ENCODE data around the gene TWSG1.
A peak's percentile ranks its signal among the peaks of the same experiment; 100 is the strongest.
"Not testable (repeated sequence)": the region's sequence is repeated elsewhere in the genome, so short reads cannot be mapped to it uniquely, and the experiment has no call there.

The TWSG1 gene

DNA sequence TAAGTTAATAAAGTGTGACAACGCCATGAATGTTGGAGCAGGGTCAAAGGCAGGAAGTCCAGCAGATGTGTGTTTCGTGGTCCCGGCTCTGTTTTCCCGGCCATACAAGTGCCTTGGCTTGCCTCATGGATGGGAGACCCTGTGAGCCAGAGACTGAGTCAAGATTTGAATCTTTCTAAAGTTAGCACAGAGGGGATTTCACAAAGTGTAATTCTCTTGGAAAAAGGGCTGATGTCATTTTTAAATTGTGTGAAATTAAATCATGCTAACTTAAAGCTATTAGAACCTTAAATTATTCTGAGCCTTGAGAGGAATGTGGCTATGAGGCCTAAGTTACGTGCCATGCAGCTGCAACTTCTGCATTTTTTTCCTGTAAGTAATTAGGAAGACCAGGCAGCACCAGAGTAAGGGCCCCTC lies 102.5 kb downstream of the TWSG1 start:
- in situ Hi-C loops (cut with MboI; ENCODE audit: low pct_unique_long_range_greater_than_20kb, low sequenced_read_pairs), result no loop called here
- peak; percentile 54 for DNase-seq

DNA sequence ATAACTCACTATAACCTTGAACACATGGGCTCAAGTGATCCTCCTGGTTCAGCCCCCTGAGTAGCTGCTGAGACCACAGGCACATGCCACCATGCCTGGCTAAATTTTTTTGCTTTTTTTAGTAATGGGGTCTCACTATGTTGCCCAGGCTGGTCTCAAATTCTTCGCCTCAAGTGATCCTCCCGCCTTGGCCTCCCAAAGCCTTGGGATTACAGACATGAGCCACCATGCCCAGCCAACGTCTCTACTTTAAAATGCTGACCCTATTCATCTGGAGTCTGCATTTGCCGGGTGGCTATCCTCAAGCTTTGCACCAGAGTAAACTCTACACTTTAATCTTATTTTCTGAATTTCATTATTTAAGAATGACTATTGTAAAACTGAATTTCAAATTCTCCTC lies 103.1 kb downstream of the TWSG1 start:
- in situ Hi-C loops (cut with MboI; ENCODE audit: low pct_unique_long_range_greater_than_20kb, low sequenced_read_pairs), result no loop called here

DNA sequence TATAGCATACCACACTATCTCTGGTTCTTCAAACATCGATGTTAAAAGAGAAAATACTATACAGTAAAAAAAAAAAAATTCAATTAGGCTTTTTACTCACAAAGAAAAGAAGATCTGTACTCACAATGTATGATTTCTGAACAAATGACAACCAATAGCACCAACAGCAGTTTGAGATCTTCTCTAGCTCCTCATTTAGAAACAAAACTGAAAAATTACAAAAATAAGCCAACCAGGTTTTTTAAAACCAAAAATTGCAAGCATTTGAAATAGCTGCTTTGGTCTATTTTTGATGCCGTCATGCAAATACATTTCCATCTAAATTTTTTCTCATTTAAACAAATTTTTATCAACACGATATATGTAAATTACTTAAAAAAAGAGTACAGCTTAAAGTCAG lies 106.5 kb downstream of the TWSG1 start:
- in situ Hi-C loops (cut with MboI; ENCODE audit: low pct_unique_long_range_greater_than_20kb, low sequenced_read_pairs), result no loop called here
- DNase-seq, result no peak

More for the DNA sequence above, 103.1 kb downstream of the TWSG1 start:
- no peak for DNase-seq

DNA sequence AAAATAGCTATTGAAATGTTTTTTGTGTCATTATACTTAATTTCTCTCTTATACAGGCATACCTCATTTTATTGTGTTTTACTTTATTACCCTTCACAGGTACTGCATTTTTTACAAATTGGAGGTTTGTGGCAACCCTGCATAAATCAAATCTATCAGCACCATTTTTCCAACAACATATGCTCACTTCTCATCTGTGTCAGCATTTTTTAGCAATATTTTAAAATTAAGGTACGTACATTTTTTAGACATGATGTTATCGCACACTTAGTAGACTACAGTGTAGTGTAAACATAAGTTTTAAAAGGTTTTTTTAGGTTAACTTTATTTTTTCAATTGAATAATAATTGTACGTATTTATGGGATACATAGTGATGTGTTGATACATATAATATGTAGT lies 110.0 kb downstream of the TWSG1 start:
- in situ Hi-C loops (cut with MboI; ENCODE audit: low pct_unique_long_range_greater_than_20kb, low sequenced_read_pairs), result no loop called here
- DNase-seq, result no peak

DNA sequence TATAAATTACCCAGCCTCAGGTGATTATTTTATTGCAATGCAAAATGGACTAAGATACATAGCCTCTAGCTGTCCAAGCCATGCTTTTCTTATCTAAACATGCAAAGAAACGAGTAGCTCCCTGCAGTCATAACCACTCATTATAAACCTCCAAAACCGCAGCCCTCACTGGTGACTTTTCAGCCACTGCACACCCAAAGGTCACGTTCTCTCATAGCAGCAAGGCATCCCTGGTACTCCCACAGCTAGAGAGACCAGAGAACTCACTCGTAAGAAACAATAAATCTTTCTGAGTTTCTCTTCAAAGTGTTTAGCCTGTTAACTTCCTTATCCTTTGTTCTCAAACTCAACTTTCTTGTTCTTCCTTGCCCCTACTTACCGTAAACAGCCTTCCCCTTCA lies 112.3 kb downstream of the TWSG1 start:
- DNase-seq, result no peak
- in situ Hi-C loops (cut with MboI; ENCODE audit: low pct_unique_long_range_greater_than_20kb, low sequenced_read_pairs), result no loop called here

DNA sequence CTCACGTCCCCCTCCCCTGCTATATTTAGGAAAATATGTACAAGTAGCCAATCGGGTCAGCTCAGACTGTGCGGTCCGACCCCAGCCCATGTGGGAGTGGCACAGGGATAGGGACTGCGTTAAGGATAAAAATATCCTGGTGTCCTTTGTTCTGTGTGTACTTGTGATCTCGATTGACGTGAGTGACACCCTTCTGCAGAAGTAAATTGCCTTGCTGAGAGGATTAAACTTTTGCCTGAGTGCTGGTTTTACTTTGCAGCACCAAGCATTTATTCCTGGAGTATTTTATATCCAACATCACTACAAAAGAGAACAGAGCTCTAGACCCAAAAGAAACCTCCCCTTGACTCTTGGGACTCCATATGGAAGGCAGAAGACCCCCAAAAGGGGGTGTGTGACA lies 112.8 kb downstream of the TWSG1 start:
- no peak for DNase-seq
- in situ Hi-C loops (cut with MboI; ENCODE audit: low pct_unique_long_range_greater_than_20kb, low sequenced_read_pairs), result no loop called here

DNA sequence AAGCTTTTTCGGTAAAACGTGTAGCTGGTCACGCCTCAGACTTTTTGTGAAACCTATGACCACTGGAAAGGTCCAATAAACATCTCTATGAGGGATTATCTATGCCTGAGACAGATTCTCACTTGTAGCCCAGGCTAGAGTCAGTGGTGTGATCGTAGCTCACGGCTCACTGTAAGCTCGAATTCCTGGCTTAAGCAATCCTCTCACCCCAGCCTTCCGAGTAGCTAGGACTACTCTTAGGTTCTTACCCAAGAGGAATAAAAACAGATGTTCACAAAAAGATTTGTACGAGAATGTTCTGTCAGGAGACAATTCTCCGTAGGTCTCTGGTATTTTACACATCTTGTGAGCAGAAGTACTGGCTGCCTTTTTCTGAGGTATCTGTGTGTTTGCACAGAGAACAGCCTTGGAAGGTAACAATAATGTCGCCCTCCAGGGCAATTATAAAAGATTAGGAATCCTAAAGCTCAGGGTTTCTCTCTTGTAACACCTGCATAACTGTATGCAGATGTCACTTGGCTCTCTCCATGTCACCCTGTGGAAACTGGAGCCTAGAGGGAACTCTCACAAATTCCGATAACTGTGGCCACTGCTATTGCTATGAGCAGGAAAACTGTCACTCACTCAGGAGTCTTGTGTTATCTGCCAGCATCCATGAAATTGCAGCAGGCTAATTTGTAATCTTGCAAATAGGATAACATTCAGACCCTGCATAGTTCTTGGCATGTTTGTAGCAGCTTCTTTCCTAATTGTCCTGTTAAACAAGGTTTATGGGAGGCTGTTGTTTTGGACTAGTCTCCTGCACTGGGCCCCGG lies 115.2 kb downstream of the TWSG1 start:
- in situ Hi-C loops (cut with MboI; ENCODE audit: low pct_unique_long_range_greater_than_20kb, low sequenced_read_pairs), result no loop called here
- no peak for DNase-seq

DNA sequence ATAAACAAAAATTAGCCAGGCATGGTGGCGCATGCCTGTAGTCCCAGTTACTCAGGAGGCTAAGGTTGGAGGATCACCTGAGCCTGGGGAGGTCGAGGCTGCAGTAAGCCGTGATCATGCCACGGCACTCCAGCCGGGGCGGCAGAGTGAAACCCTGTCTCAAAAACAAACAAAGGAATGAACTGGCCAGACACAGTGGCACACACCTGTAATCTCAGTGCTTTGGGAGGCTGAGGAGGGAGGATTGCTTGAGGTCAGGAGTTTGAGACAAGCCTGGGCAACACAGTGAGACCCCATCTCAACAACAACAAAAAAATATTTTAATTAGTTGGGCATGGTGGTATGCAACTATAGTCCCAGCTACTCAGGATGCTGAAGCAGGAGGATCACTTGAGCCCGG lies 116.3 kb downstream of the TWSG1 start:
- in situ Hi-C loops (cut with MboI; ENCODE audit: low pct_unique_long_range_greater_than_20kb, low sequenced_read_pairs); DNase-seq: not testable (repeated sequence)

All from KBM-7 (cell line).